IMR-90 (cell line): ENCODE results near the gene LRRC56. TPM values are rescaled to one million over a fixed set of nuclear protein-coding genes. Genes with fewer than 3 reads are reported as not detected.

Source experiments
- ATAC-seq: fragments of 200-7000 bp; cut with Tn5 transposase; 2 replicates; pipeline ENCODE4 v1.9.1; 2020; ENCODE audit warnings: low read depth, mild to moderate bottlenecking, moderate library complexity
- BruUV-seq: library from RNA; stranded (reverse); fragments of 400-500 nt; replicated peaks from 2 replicates; lab custom pipeline; 2021; lab: Mats Ljungman, UMichigan
- CTCF ChIA-PET: fragments of 300-600 bp; formaldehyde crosslinking; extraction: SDS; loops from one replicate; lab custom pipeline; 2021; ENCODE audit warnings: antibody characterized with exemption; lab: Yijun Ruan, JAX
- POLR2A ChIA-PET: fragments of 300-600 bp; sonication (Branson Sonifier 250); formaldehyde crosslinking; loops from one replicate; lab custom pipeline; 2022; ENCODE audit warnings: antibody characterized with exemption; ENCODE audit not compliant: unreplicated experiment; lab: Charles Lee
- DNase-seq: peaks from one replicate; pipeline ENCODE4 v3.0.0; 2013
- H2AFZ ChIP-seq: replicated peaks from 2 replicates; pipeline ENCODE3; 2013; ENCODE audit warnings: low read length, mild to moderate bottlenecking; ENCODE audit not compliant: poor library complexity
- H2AK5ac ChIP-seq: 2 replicates; pipeline ENCODE4 v1.6.1; 2013; ENCODE audit warnings: low read depth, low read length, inconsistent platforms
- H2AK9ac ChIP-seq: replicated peaks from 2 replicates; pipeline ENCODE3; 2013; ENCODE audit warnings: mild to moderate bottlenecking, low read depth, low read length, moderate library complexity; ENCODE audit not compliant: poor library complexity
- H2BK120ac ChIP-seq: 2 replicates; pipeline ENCODE4 v1.6.1; 2013; ENCODE audit warnings: low read depth, low read length, inconsistent platforms
- H2BK15ac ChIP-seq: 3 replicates; pipeline ENCODE4 v1.6.1; 2013; ENCODE audit warnings: low read depth, low read length, inconsistent platforms
- H2BK20ac ChIP-seq: 2 replicates; pipeline ENCODE4 v1.6.1; 2013; ENCODE audit warnings: low read depth, mild to moderate bottlenecking, inconsistent platforms, low read length, moderate library complexity
- H2BK5ac ChIP-seq: 2 replicates; pipeline ENCODE4 v1.6.1; 2013; ENCODE audit warnings: mild to moderate bottlenecking, low read depth, low read length, inconsistent platforms; ENCODE audit not compliant: poor library complexity, severe bottlenecking
- H3K14ac ChIP-seq: replicated peaks from 2 replicates; pipeline ENCODE4 v1.6.1; 2013; ENCODE audit warnings: low read depth, low read length, inconsistent platforms
- H3K18ac ChIP-seq: 2 replicates; pipeline ENCODE4 v1.6.1; 2013; ENCODE audit warnings: low read depth, low read length, control low read depth
- H3K23ac ChIP-seq: 2 replicates; pipeline ENCODE4 v1.6.1; 2013; ENCODE audit warnings: low read depth, low read length, inconsistent platforms
- H3K27ac ChIP-seq: 2 replicates; pipeline ENCODE4 v1.5.1; 2013; ENCODE audit warnings: mild to moderate bottlenecking, control low read depth, low read length; ENCODE audit not compliant: insufficient read depth
- H3K27me3 ChIP-seq: 2 replicates; pipeline ENCODE4 v1.6.1; 2013; ENCODE audit warnings: low read length; ENCODE audit not compliant: control insufficient read depth, insufficient read depth
- H3K36me3 ChIP-seq: 2 replicates; pipeline ENCODE4 v1.6.1; 2013; ENCODE audit warnings: low read length, mixed read lengths; ENCODE audit not compliant: control insufficient read depth, insufficient read depth
- H3K4ac ChIP-seq: 2 replicates; pipeline ENCODE4 v1.6.1; 2013; ENCODE audit warnings: low read depth, low read length, inconsistent platforms
- H3K4me1 ChIP-seq: 2 replicates; pipeline ENCODE4 v1.6.1; 2013; ENCODE audit warnings: low read length, mixed read lengths; ENCODE audit not compliant: control insufficient read depth, insufficient read depth
- H3K4me2 ChIP-seq: 2 replicates; pipeline ENCODE4 v1.6.1; 2013; ENCODE audit warnings: low read depth, mild to moderate bottlenecking, control low read depth, low read length, moderate library complexity
- H3K4me3 ChIP-seq: 2 replicates; pipeline ENCODE4 v1.5.1; 2013; ENCODE audit warnings: low read depth, mild to moderate bottlenecking, control low read depth, low read length, moderate library complexity; ENCODE audit not compliant: insufficient read depth
- H3K56ac ChIP-seq: 2 replicates; pipeline ENCODE4 v1.6.1; 2013; ENCODE audit warnings: low read length, inconsistent platforms; ENCODE audit not compliant: insufficient read depth; ENCODE audit errors: extremely low read depth
- H3K79me1 ChIP-seq, 2 experiments: 2 replicates each; pipeline ENCODE4 v1.6.1; 2013; ENCODE audit warnings: low read length in 2 of 2, inconsistent platforms in 1 of 2, low read depth in 1 of 2
- H3K9ac ChIP-seq: 2 replicates; pipeline ENCODE4 v1.6.1; 2013; ENCODE audit warnings: low read depth, low read length, control low read depth
- H3K9me1 ChIP-seq: 2 replicates; pipeline ENCODE4 v1.6.1; 2013; ENCODE audit warnings: low read length, inconsistent platforms; ENCODE audit not compliant: insufficient read depth
- H3K9me3 ChIP-seq: 2 replicates; pipeline ENCODE4 v1.6.1; 2013; ENCODE audit warnings: low read length; ENCODE audit not compliant: control insufficient read depth, insufficient read depth
- H4K20me1 ChIP-seq: 2 replicates; pipeline ENCODE4 v1.6.1; 2013; ENCODE audit warnings: low read length, inconsistent platforms; ENCODE audit not compliant: insufficient read depth
- H4K5ac ChIP-seq: 2 replicates; pipeline ENCODE4 v1.6.1; 2013; ENCODE audit warnings: mild to moderate bottlenecking, low read depth, low read length, control low read depth
- H4K8ac ChIP-seq, 2 experiments: 2 replicates each; pipeline ENCODE4 v1.6.1; 2013; ENCODE audit warnings: low read depth in 2 of 2, low read length in 2 of 2, control low read depth in 1 of 2, inconsistent platforms in 1 of 2
- H4K91ac ChIP-seq: 2 replicates; pipeline ENCODE4 v1.6.1; 2013; ENCODE audit warnings: low read depth, low read length, inconsistent platforms; ENCODE audit not compliant: insufficient read depth
- BHLHE40 ChIP-seq: fragments of 150-350 bp; IDR thresholded peaks from 2 replicates; pipeline ENCODE4 v1.6.1; 2016; ENCODE audit warnings: mild to moderate bottlenecking, low read depth, low read length
- CEBPB ChIP-seq: IDR thresholded peaks from 2 replicates; pipeline ENCODE4 v1.6.1; 2012; ENCODE audit warnings: low read depth, low read length, improper control_type of control experiment
- CHD1 ChIP-seq: IDR thresholded peaks from 2 replicates; pipeline ENCODE4 v1.6.1; 2012; ENCODE audit warnings: low read depth, low read length, improper control_type of control experiment
- FOS ChIP-seq: fragments of 150-350 bp; IDR thresholded peaks from 2 replicates; pipeline ENCODE4 v1.6.1; 2016; ENCODE audit warnings: low read depth, low read length
- MAFK ChIP-seq: IDR thresholded peaks from 2 replicates; pipeline ENCODE4 v1.6.1; 2012; ENCODE audit warnings: low read depth, low read length, improper control_type of control experiment
- MAZ ChIP-seq: IDR thresholded peaks from 2 replicates; pipeline ENCODE4 v1.6.1; 2012; ENCODE audit warnings: low read depth, mild to moderate bottlenecking, low read length, improper control_type of control experiment, moderate library complexity, borderline replicate concordance
- NFE2L2 ChIP-seq: fragments of 150-350 bp; IDR thresholded peaks from 2 replicates; pipeline ENCODE4 v1.6.1; 2016; ENCODE audit warnings: low read depth, mild to moderate bottlenecking, low read length
- RAD21 ChIP-seq: IDR thresholded peaks from 2 replicates; pipeline ENCODE4 v1.6.1; 2012; ENCODE audit warnings: low read length, improper control_type of control experiment
- RCOR1 ChIP-seq: IDR thresholded peaks from 2 replicates; pipeline ENCODE4 v1.6.1; 2012; ENCODE audit warnings: mild to moderate bottlenecking, low read length, improper control_type of control experiment; ENCODE audit not compliant: insufficient replicate concordance
- RFX5 ChIP-seq: IDR thresholded peaks from 2 replicates; pipeline ENCODE4 v1.8.0; 2012; ENCODE audit warnings: low read depth, mild to moderate bottlenecking, low read length, moderate library complexity
- SMC3 ChIP-seq: fragments of 150-350 bp; IDR thresholded peaks from 2 replicates; pipeline ENCODE4 v1.6.1; 2016; ENCODE audit warnings: low read depth, mild to moderate bottlenecking, antibody characterized with exemption, low read length, moderate library complexity
- WGBS, 2 experiments: methylation state at CpG; one replicate each; pipeline versions ENCODE4 v1.1.5 to v1.1.7; 2013; ENCODE audit warnings: missing lambda C conversion rate in 2 of 2; ENCODE audit not compliant: insufficient read length in 1 of 2; ENCODE audit errors: extremely low coverage in 2 of 2; 5-methylcytosine and 5-hydroxymethylcytosine counted together
- dilution Hi-C: fragments of 300-500 bp; cut with HindIII; formaldehyde crosslinking; loops from one replicate; pipeline ENCODE4 v1.14.3; 2018; ENCODE audit warnings: low sequenced_read_pairs; ENCODE audit not compliant: unreplicated experiment
- in situ Hi-C: fragments of 300-500 bp; cut with MboI; formaldehyde crosslinking; loops from 3 replicates; pipeline ENCODE4 v1.14.3; 2019; ENCODE audit warnings: low sequenced_read_pairs, inconsistent platforms, mixed read lengths
- intact Hi-C: fragments of 100-400 bp; cut with micrococcal nuclease; formaldehyde crosslinking; loops from 2 replicates; pipeline ENCODE4 v1.10.0; 2022
- polyA plus RNA-seq, 3 experiments: library from polyadenylated mRNA; depleted of rRNA; stranded (reverse); fragments of >200 nt; gene quantifications; 2 replicates each; pipeline ENCODE4 v1.2.3, GENCODE V29; 2012; ENCODE audit warnings: low replicate concordance in 1 of 3
- total RNA-seq: library from RNA; depleted of rRNA; stranded (reverse); fragments of >200 nt; gene quantifications from 2 replicates; pipeline ENCODE4 v1.2.3, GENCODE V29; 2012
- TF ChIP-seq, protein P1 (sequence below): conservative IDR thresholded peaks from 2 replicates; pipeline ENCODE4 v1.5.1; 2012; ENCODE audit warnings: mild to moderate bottlenecking, low read depth, low read length, improper control_type of control experiment
- TF ChIP-seq, protein P2 (sequence below): fragments of 150-350 bp; IDR thresholded peaks from 2 replicates; pipeline ENCODE4 v1.6.1; 2017; ENCODE audit warnings: mild to moderate bottlenecking, antibody characterized with exemption, low read length, low read depth

The LRRC56 gene
- total and polyA plus RNA-seq, 2 of the 4 experiments (the other 2 are of a cell fraction): 0.36 to 1.3 TPM

GRCh38 chr11:578276-579035 lies 41.1 kb downstream of the LRRC56 start (continued):
- TF ChIP-seq, protein P1, sequence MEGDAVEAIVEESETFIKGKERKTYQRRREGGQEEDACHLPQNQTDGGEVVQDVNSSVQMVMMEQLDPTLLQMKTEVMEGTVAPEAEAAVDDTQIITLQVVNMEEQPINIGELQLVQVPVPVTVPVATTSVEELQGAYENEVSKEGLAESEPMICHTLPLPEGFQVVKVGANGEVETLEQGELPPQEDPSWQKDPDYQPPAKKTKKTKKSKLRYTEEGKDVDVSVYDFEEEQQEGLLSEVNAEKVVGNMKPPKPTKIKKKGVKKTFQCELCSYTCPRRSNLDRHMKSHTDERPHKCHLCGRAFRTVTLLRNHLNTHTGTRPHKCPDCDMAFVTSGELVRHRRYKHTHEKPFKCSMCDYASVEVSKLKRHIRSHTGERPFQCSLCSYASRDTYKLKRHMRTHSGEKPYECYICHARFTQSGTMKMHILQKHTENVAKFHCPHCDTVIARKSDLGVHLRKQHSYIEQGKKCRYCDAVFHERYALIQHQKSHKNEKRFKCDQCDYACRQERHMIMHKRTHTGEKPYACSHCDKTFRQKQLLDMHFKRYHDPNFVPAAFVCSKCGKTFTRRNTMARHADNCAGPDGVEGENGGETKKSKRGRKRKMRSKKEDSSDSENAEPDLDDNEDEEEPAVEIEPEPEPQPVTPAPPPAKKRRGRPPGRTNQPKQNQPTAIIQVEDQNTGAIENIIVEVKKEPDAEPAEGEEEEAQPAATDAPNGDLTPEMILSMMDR: no peak

GRCh38 chr11:579830-580601 lies 42.7 kb downstream of the LRRC56 start:
- CTCF ChIA-PET: no interaction called here
- ATAC-seq: no peak
- BruUV-seq: no TSS peak
- TF ChIP-seq FOS (no peak), MAZ (no peak), BHLHE40 (no peak), MAFK (no peak), RFX5 (no peak), CHD1 (no peak), SMC3 (no peak), RAD21 (no peak), NFE2L2 (no peak), CEBPB (no peak), RCOR1 (no peak)
- TF ChIP-seq, protein P2, sequence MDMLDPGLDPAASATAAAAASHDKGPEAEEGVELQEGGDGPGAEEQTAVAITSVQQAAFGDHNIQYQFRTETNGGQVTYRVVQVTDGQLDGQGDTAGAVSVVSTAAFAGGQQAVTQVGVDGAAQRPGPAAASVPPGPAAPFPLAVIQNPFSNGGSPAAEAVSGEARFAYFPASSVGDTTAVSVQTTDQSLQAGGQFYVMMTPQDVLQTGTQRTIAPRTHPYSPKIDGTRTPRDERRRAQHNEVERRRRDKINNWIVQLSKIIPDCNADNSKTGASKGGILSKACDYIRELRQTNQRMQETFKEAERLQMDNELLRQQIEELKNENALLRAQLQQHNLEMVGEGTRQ: no peak

More at GRCh38 chr11:579830-580601, 42.7 kb downstream of the LRRC56 start:
- Histone ChIP-seq H3K4ac (no peak overlapping the region), H2AK5ac (no peak overlapping the region), H3K9ac (no peak overlapping the region), H3K9me3 (no peaks in the 10 kb centered on the region), H4K8ac (no peak overlapping the region), H4K91ac (no peak overlapping the region), H2AK9ac (no peak overlapping the region), H3K4me2 (no peak overlapping the region), H3K9me1 (peaks cover 21% of the 10 kb centered on the region), H3K56ac (no peak overlapping the region), H3K23ac (0 out of 2 replicates have a peak overlapping the region, but pooled peaks have one; percentile 24), H3K4me3 (no peak overlapping the region), H3K27ac (no peak overlapping the region), H4K20me1 (peaks cover 71% of the 10 kb centered on the region), H3K79me1 (peaks cover 9 to 51% of the 10 kb centered on the region in 2 experiments), H3K36me3 (peaks cover 20% of the 10 kb centered on the region), H2AFZ (no peak overlapping the region), H3K18ac (no peak overlapping the region), H4K5ac (no peak overlapping the region), H3K27me3 (no peaks in the 10 kb centered on the region), H3K4me1 (peaks cover 12% of the 10 kb centered on the region), H2BK120ac (no peak overlapping the region), H2BK15ac (no peak overlapping the region), H2BK20ac (no peak overlapping the region), H3K14ac (no peak overlapping the region), H2BK5ac (no peak overlapping the region)
- in situ Hi-C loops: no loop called here
- intact Hi-C loops: no loop called here
- WGBS, 2 experiments: 89% methylated on average over 5 of the region's 20 CpGs; no CpG with 5 or more reads in 1 of the 2 experiments
- DNase-seq: peak; percentile 25
- POLR2A ChIA-PET: no interaction called here
- dilution Hi-C loops: no loop called here
